Renal cortical epithelial cell (primary cell): ENCODE measurements around the gene NUP210. TPM values are rescaled to one million over a fixed set of nuclear protein-coding genes. Genes with fewer than 3 reads are reported as not detected.
A peak's percentile ranks its signal among the peaks of the same experiment; 100 is the strongest.
"Not testable (repeated sequence)": the region's sequence is repeated elsewhere in the genome, so short reads cannot be mapped to it uniquely, and the experiment has no call there.

Source experiments
- DNase-seq: peaks from one replicate; pipeline ENCODE4 v3.0.0-alpha.2; 2011; ENCODE audit warnings: low read depth
- total RNA-seq: library from RNA; depleted of rRNA; stranded (reverse); fragments of >200 nt; gene quantifications from 2 replicates; pipeline ENCODE4 v1.2.3, GENCODE V29; 2014

The NUP210 gene
- total RNA-seq, 1 donor from 2014 or later: 3.6 TPM

GRCh38 chr3:13429631-13430291 is 9.6 kb upstream of the NUP210 start:
- DNase-seq: no peak

DNA sequence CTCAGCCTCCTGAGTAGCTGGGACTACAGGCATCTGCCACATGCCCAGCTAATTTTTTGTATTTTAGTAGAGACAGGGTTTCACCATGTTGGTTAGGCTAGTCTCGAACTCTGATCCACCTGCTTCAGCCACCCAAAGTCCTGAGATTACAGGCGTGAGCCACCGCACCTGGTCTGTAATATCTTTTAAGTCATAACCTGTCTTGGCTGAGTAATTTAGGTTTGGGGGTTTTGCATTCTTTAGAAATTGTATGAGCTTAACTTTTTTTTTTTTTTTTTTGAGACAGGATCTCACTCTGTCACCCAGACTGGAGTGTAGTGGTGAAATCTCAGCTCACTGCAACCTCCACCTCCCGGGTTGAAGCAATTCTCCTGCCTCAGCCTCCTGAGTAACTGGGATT is 8.6 kb upstream of the NUP210 start:
- not testable (repeated sequence) for DNase-seq

DNA sequence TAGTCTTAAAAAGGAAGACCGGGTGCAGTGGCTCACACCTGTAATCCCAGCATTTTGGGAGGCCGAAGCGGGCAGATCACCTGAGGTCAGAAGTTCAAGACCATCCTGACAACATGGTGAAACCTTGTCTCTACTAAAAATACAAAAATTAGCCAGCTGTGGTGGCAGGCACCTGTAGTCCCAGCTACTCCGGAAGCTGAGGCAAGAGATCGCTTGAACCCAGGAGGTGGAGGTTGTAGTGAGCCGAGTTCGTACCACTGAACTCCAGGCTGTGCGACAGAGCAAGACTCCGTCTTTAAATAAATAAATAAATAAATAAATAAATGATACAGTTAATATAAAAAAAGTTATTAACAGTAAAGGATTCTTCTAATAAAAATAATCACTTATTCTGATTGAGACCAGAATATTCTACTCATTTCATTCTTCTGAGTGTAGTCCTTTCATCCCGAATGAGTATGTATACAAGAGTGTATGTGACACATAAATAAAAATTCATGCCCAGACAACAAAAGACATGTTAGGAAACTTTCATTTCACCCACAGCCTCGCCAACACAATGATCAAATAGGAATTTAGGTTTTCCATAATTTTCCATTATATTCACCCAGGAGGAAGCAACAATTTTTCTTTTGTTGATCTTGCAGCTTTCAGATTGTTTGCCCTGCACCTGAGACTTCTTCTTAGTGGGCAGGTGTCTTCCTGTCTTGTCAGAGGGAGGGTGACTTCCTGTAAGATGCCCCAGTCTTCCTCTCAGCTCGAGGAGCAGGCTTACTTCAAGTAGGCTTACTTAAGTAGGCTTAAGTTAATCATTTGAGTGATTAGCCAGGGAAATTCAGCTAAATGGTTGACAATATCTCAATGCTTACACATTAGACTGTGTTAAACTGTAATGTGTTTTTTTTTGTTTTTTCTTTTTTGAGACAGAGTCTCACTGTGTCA is 7.8 kb upstream of the NUP210 start:
- no peak for DNase-seq

DNA sequence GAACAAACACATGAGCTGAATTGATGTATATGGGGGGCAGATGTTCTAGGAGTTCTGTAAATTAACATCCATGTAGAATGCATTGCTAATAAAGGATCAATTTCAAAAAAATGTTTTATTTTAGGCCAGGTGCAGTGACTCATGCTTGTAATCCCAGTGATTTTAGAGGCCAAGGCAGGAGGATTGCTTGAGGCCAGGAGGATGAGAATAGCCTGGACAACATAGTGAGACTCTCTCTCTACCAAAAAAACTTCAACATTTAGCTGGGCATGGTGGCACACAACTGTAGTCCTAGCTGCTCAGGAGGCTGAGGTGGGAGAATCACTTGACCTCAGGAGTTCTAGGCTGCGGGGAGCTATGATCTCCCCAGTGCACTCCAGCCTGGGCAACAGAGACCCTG is 6.5 kb upstream of the NUP210 start:
- no peak for DNase-seq

- no peak for DNase-seq
Observed at GRCh38 chr3:13425689-13426088, 5.6 kb upstream of the NUP210 start.

DNA sequence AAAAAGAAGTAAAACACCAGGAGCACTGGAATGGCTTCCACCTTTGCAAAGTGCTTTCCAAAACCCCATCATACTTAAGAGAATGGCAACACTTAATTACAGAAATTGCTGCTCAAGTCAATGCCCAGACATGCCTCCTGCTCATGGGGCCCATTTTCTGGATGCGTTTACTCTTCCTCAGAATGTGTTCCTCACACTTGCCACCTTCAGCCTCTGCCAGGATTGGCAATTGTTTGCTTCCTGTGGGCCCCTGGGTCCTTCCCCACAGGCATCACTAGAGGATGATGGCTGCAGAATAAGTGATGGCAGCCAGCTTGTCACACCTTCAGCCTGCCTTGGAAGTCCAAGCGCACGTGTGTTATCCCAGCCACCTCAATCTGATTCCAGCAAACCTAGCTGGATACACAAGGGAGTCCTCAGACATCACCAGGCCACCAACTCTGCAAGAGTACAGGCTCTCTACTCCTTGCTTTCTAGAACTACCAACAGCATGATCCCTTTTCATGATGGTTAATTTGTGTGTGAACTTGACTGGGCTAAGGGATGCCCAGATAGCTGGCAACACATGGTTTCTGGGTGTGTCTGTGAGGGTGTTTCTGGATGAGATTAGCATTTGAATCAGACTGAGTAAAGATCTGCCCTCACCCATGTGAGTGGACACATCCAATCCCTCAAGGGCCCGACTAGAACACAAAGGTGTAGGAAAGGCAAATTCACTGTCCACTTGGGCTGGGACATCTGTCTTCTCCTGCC is 4.9 kb upstream of the NUP210 start:
- no peak for DNase-seq

- DNase-seq: no peak
Observed at GRCh38 chr3:13424141-13424844, 4.2 kb upstream of the NUP210 start.

- peak; percentile 8 for DNase-seq
Observed at GRCh38 chr3:13420831-13421765, 976 bp upstream of the NUP210 start.

DNA sequence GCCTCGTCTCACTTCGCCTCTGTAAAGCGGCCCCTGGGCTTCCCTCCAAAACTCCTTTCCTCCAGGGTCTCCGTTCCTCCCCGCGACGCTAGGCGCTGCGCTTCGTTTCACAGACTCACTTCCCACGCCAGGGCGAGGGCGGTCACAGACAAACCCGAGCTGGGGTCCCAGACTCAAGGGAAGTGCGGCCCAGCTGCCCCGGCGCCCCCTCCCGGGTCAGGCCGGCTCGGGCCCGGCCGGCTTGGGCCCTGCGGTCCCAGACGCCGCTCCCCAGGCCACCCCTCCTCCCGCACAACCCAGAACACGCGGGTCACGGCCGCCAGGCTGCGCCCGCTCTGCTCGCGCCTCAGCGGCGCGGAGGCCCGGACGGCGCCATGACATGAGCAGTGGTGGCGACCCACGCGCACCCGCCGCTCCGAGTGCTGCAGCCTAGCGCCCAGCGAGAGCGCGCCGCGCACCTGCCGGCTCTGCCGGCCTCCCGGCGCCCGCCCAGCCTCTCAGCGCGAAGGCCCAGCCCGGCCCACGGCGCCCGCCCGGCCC is 547 bp downstream of the NUP210 start:
- no peak for DNase-seq

- no peak for DNase-seq
Observed at GRCh38 chr3:13417166-13417947, 2.8 kb downstream of the NUP210 start.

DNA sequence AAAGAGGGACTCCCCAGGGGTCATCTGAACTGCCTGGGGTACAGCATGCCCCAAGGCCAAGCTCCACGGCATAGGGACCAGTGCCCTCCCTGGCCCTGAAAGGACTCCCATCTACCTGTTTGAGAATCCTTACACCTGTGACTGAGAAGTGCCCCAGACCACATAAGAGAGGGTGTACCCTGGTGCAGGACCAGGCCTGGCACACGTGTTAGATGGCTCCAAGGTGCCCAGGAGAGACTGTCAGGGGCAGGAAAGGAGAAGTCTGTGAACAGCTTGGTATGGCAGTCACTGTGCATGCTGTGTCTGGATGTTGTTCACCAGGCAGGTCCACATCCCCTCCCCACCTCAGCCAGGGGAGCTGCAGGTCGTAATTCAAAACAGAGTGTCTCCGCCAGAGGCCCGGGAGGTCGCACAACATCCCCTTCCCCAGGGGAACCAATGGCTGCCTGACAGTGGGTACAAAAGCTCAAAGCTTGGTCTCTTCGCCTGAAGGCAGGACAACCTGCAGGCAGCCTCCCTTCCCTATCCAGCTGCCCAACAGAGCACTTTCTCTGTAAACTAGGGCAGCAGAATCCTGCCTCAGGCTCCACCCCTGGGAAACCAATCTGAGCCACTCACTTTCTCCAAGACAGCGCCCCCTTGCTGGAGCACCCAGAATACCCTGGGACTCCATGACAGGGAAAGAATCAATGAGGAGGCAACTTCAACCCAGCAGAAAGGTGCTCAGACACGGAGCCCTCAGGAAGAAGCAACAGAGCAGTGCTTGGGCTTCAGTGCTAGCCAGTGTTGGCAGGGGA is 3.9 kb downstream of the NUP210 start:
- DNase-seq: no peak

- no peak for DNase-seq
Observed at GRCh38 chr3:13415236-13415986, 4.7 kb downstream of the NUP210 start.

- no peak for DNase-seq
Observed at GRCh38 chr3:13414040-13414729, 5.9 kb downstream of the NUP210 start.

DNA sequence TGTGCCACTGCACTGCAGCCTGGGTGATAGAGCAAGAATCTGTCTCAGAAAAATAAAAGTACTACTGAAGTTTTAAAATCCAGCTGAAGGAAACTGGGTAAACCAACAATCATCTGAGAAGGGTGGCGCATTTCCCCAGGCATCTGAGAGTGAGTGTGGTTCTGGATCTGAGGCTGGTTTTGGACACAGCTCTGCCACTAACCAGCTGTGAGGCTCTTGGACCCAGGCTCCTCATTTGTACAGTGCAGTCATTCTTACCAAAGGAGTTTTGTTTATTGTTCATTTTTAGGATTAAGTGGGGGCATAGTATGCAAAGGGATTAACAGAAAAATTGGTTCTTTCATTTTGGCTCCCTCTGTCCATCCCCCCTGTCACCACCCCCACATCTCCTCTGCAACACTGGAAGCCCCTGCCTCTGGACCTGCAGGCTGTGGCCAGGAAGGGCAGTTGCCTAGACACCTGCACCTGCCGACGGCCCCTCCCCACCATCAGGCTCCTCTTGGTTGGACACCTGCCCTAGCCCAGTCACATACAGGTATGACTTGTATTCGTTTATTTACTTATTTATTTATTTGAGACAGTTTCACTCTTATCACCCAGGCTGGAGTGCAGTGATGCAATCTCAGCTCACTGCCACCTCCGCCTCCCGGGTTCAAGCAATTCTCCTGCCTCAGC is 8.8 kb downstream of the NUP210 start:
- DNase-seq: no peak

DNA sequence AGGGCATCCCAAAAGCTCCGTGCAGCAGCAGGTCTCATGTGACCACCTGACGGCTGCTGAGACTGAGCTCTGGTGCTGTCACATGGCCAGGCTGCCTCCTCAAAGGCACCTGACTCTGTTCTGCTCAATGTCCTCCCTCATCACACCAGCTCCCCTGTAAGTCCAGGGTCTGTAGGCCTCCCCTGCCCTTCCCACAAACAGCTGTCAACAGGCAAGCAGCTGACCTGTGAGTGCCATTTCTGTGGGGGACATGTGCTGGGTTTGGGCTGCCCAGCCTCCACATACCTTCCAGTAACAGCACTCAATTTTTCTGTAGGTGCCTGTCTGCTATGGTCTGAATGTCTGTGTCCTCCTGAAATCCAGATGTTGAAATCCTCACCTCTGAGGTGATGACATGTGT is 11.2 kb downstream of the NUP210 start:
- no peak for DNase-seq

DNA sequence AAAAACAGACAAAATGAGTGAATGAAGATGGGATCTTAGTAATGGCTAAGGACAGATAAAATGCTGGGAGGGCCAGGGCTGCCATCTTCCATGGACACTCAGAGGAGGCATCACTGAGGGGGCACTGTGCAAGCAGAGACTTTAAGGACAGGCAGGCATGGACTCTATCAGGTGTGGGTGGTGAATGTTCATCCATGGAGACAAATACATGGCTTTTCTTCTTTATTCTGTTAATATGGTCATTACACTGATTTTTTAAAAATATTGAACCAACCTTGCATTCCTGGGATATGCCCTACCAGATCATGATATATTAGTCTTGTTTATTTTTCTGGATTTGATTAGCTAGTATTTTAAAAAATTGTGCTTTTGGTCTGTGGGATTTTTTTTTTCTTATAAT is 12.2 kb downstream of the NUP210 start:
- DNase-seq: no peak

- DNase-seq: no peak
Observed at GRCh38 chr3:13407475-13407874, 12.6 kb downstream of the NUP210 start.
